H9 (cell line): ENCODE results near the gene SQSTM1. TPM values are rescaled to one million over a fixed set of nuclear protein-coding genes. Genes with fewer than 3 reads are reported as not detected.

Experiments used
- DNase-seq: peaks from one replicate; pipeline ENCODE4 v3.0.0-alpha.2; 2017
- H2AFZ ChIP-seq: one replicate; pipeline ENCODE4 v1.6.1; 2013; ENCODE audit warnings: mild to moderate bottlenecking, low read length, control low read depth, moderate library complexity
- H2AK5ac ChIP-seq: 2 replicates; pipeline ENCODE4 v1.6.1; 2013; ENCODE audit warnings: low read length, control low read depth, mixed read lengths; ENCODE audit not compliant: insufficient read length
- H2BK120ac ChIP-seq: one replicate; pipeline ENCODE4 v1.6.1; 2013; ENCODE audit warnings: low read depth, mild to moderate bottlenecking, low read length, control low read depth, inconsistent platforms; ENCODE audit not compliant: poor library complexity, severe bottlenecking
- H2BK12ac ChIP-seq: 2 replicates; pipeline ENCODE4 v1.6.1; 2013; ENCODE audit warnings: low read length, control low read depth, mixed read lengths, low read depth; ENCODE audit not compliant: insufficient read length
- H2BK15ac ChIP-seq: 2 replicates; pipeline ENCODE4 v1.6.1; 2013; ENCODE audit warnings: low read depth, low read length, control low read depth
- H2BK20ac ChIP-seq: one replicate; pipeline ENCODE4 v1.6.1; 2013; ENCODE audit warnings: low read depth, mild to moderate bottlenecking, low read length, control low read depth, inconsistent platforms; ENCODE audit not compliant: poor library complexity, severe bottlenecking
- H2BK5ac ChIP-seq: 2 replicates; pipeline ENCODE4 v1.6.1; 2013; ENCODE audit warnings: low read length, control low read depth, mixed read lengths; ENCODE audit not compliant: insufficient read length
- H3K14ac ChIP-seq: 2 replicates; pipeline ENCODE4 v1.6.1; 2013; ENCODE audit warnings: low read length, control low read depth; ENCODE audit not compliant: insufficient read depth
- H3K18ac ChIP-seq: 2 replicates; pipeline ENCODE4 v1.6.1; 2013; ENCODE audit warnings: low read depth, mild to moderate bottlenecking, mixed read lengths, low read length, control low read depth; ENCODE audit not compliant: insufficient read length
- H3K23ac ChIP-seq: 2 replicates; pipeline ENCODE4 v1.6.1; 2013; ENCODE audit warnings: low read length, control low read depth, mixed read lengths, low read depth; ENCODE audit not compliant: insufficient read length
- H3K23me2 ChIP-seq: 2 replicates; pipeline ENCODE4 v1.6.1; 2013; ENCODE audit warnings: low read depth, mild to moderate bottlenecking, mixed read lengths, low read length, control low read depth; ENCODE audit not compliant: insufficient read length, poor library complexity, severe bottlenecking
- H3K27ac ChIP-seq: 2 replicates; pipeline ENCODE4 v1.5.1; 2013; ENCODE audit warnings: low read length, control low read depth, mixed read lengths, low read depth; ENCODE audit not compliant: insufficient read length
- H3K27me3 ChIP-seq: 2 replicates; pipeline ENCODE4 v1.6.1; 2013; ENCODE audit warnings: low read length, control low read depth, inconsistent platforms; ENCODE audit not compliant: insufficient read depth
- H3K4ac ChIP-seq: 2 replicates; pipeline ENCODE4 v1.6.1; 2013; ENCODE audit warnings: low read depth, mild to moderate bottlenecking, control low read depth, inconsistent platforms, low read length, moderate library complexity
- H3K4me1 ChIP-seq: 2 replicates; pipeline ENCODE4 v1.6.1; 2013; ENCODE audit warnings: low read length, control low read depth, inconsistent platforms; ENCODE audit not compliant: insufficient read depth
- H3K4me2 ChIP-seq: 2 replicates; pipeline ENCODE4 v1.6.1; 2013; ENCODE audit warnings: low read length, control low read depth, mixed read lengths; ENCODE audit not compliant: insufficient read length, insufficient read depth
- H3K56ac ChIP-seq: 2 replicates; pipeline ENCODE4 v1.6.1; 2013; ENCODE audit warnings: low read depth, mild to moderate bottlenecking, mixed read lengths, low read length, control low read depth; ENCODE audit not compliant: insufficient read length
- H3K79me1 ChIP-seq: 2 replicates; pipeline ENCODE4 v1.6.1; 2013; ENCODE audit warnings: low read depth, mild to moderate bottlenecking, moderate library complexity, low read length, control low read depth, inconsistent platforms; ENCODE audit not compliant: insufficient read depth, poor library complexity, severe bottlenecking
- H3K79me2 ChIP-seq: 2 replicates; pipeline ENCODE4 v1.6.1; 2013; ENCODE audit warnings: low read length, control low read depth, inconsistent platforms; ENCODE audit not compliant: insufficient read depth
- H3K9ac ChIP-seq: 2 replicates; pipeline ENCODE4 v1.6.1; 2013; ENCODE audit warnings: low read length, control low read depth, mixed read lengths; ENCODE audit not compliant: insufficient read length; ENCODE audit errors: extremely low read depth
- H3K9me3 ChIP-seq: one replicate; pipeline ENCODE4 v1.6.1; 2013; ENCODE audit warnings: low read depth, low read length, inconsistent platforms; ENCODE audit not compliant: control insufficient read depth
- H3T11ph ChIP-seq: one replicate; pipeline ENCODE4 v1.6.1; 2013; ENCODE audit warnings: mild to moderate bottlenecking, low read length, control low read depth, inconsistent platforms
- H4K20me1 ChIP-seq: one replicate; pipeline ENCODE4 v1.6.1; 2013; ENCODE audit not compliant: control insufficient read depth, insufficient read length, insufficient read depth
- H4K5ac ChIP-seq: 2 replicates; pipeline ENCODE4 v1.6.1; 2013; ENCODE audit warnings: low read depth, mild to moderate bottlenecking, mixed read lengths, low read length, control low read depth; ENCODE audit not compliant: insufficient read length
- H4K8ac ChIP-seq: replicated peaks from 2 replicates; pipeline ENCODE4 v1.6.1; 2013; ENCODE audit warnings: low read length, control low read depth, mixed read lengths, low read depth; ENCODE audit not compliant: insufficient read length
- H4K91ac ChIP-seq: 2 replicates; pipeline ENCODE4 v1.6.1; 2013; ENCODE audit warnings: low read depth, mild to moderate bottlenecking, moderate library complexity, mixed read lengths, low read length, control low read depth; ENCODE audit not compliant: insufficient read length
- H3K27ac Mint-ChIP-seq, 3 experiments: 2 replicates in 2 of 3; 3 replicates in 1 of 3; pipeline ENCODE4 v1.8.0; 2020 to 2021; ENCODE audit warnings: mixed read lengths in 3 of 3, mild to moderate bottlenecking in 1 of 3, moderate library complexity in 1 of 3
- H3K27me3 Mint-ChIP-seq: 2 replicates; pipeline ENCODE4 v1.8.0; 2021; ENCODE audit warnings: low read depth, mild to moderate bottlenecking, moderate library complexity, mixed read lengths
- H3K36me3 Mint-ChIP-seq, 3 experiments: 2 replicates in 2 of 3; 3 replicates in 1 of 3; pipeline ENCODE4 v1.8.0; 2020 to 2021; ENCODE audit warnings: low read depth in 3 of 3, mixed read lengths in 3 of 3; ENCODE audit not compliant: insufficient read depth in 1 of 3
- H3K4me1 Mint-ChIP-seq, 2 experiments: 2 replicates each; pipeline ENCODE4 v1.8.0; 2020; ENCODE audit warnings: mixed read lengths in 2 of 2
- H3K4me3 Mint-ChIP-seq, 2 experiments: 2 replicates in 1 of 2; 3 replicates in 1 of 2; pipeline ENCODE4 v1.8.0; 2020 to 2021; ENCODE audit warnings: mild to moderate bottlenecking in 2 of 2, mixed read lengths in 2 of 2, moderate library complexity in 1 of 2
- H3K9me3 Mint-ChIP-seq, 2 experiments: 2 replicates in 1 of 2; 3 replicates in 1 of 2; pipeline ENCODE4 v1.8.0; 2020; ENCODE audit warnings: mild to moderate bottlenecking in 2 of 2, mixed read lengths in 2 of 2, moderate library complexity in 1 of 2
- CTCF ChIP-seq: fragments of 200-600 bp; sonication (generic); conservative IDR thresholded peaks from 3 replicates; pipeline ENCODE4 v1.8.0; 2021; ENCODE audit warnings: antibody characterized with exemption, mild to moderate bottlenecking
- WGBS: extraction: QIAGEN DNeasy Blood & Tissue Kit; methylation state at CpG from one replicate; pipeline ENCODE4 v1.1.7; 2013; ENCODE audit warnings: missing lambda C conversion rate, low lambda C conversion rate, mixed read lengths; ENCODE audit not compliant: insufficient read length; ENCODE audit errors: extremely low coverage; 5-methylcytosine and 5-hydroxymethylcytosine counted together
- total RNA-seq: library from RNA; stranded (reverse); gene quantifications from 2 replicates; pipeline ENCODE4 v1.2.1, GENCODE V29; 2021

Gene SQSTM1
- total RNA-seq, 1 experiment from 2014 or later, result 144 TPM

GRCh38 chr5:179822059-179822432 lies 1.3 kb downstream of the SQSTM1 start:
- H2BK5ac ChIP-seq, result no peak overlapping the region
- H2BK20ac ChIP-seq, result no peak overlapping the region
- Mint-ChIP-seq H3K36me3 (peaks cover 27 to 44% (median 42%) of the 10 kb centered on the region in 3 experiments), H3K4me3 (peak overlapping the region; percentile 88 to 93), H3K27me3 (peaks cover 6% of the 10 kb centered on the region), H3K27ac (no peak overlapping the region; a peak in 1 of 7 replicates), H3K4me1 (peaks cover 33 to 36% of the 10 kb centered on the region in 2 experiments), H3K9me3 (no peaks in the 10 kb centered on the region; a peak in 1 of 5 replicates)
- TF ChIP-seq CTCF, result no peak
- no CpG with 5 or more reads among the region's 3 CpGs for WGBS
- no peak overlapping the region for H2BK12ac ChIP-seq
- no peak overlapping the region for H2AK5ac ChIP-seq
- peaks cover 10% of the 10 kb centered on the region for H3K79me1 ChIP-seq
- no peak overlapping the region for H2BK120ac ChIP-seq
- no peak overlapping the region for H4K5ac ChIP-seq
- no peak overlapping the region for H3K27ac ChIP-seq
- no peak overlapping the region for H3T11ph ChIP-seq
- H3K4me2 ChIP-seq, result peak overlapping the region; percentile 79
- no peak overlapping the region for H4K8ac ChIP-seq
- no peaks in the 10 kb centered on the region for H3K27me3 ChIP-seq
- peaks cover 3% of the 10 kb centered on the region; the same call in 1 of the 2 replicates for H3K4me1 ChIP-seq
- no peak overlapping the region for H3K56ac ChIP-seq
- H3K14ac ChIP-seq, result no peak overlapping the region
- H3K4ac ChIP-seq, result no peak overlapping the region
- no peak overlapping the region for H2BK15ac ChIP-seq
- H3K79me2 ChIP-seq, result peaks cover 9% of the 10 kb centered on the region; the same call in 1 of the 2 replicates
- no peak overlapping the region for H3K23ac ChIP-seq
- no peaks in the 10 kb centered on the region for H3K9me3 ChIP-seq
- DNase-seq, result no peak
- peaks cover 8% of the 10 kb centered on the region for H3K23me2 ChIP-seq
- no peak overlapping the region for H4K91ac ChIP-seq
- peak overlapping the region; percentile 6 for H3K9ac ChIP-seq
- H3K18ac ChIP-seq, result no peak overlapping the region
- H4K20me1 ChIP-seq, result no peaks in the 10 kb centered on the region
- H2AFZ ChIP-seq, result no peak overlapping the region
